ENCODE measurements around the gene FATE1. TPM values are rescaled to one million over a fixed set of nuclear protein-coding genes. Genes with fewer than 3 reads are reported as not detected.
"Not testable (repeated sequence)": the region's sequence is repeated elsewhere in the genome, so short reads cannot be mapped to it uniquely, and the experiment has no call there.

Gene FATE1, protein sequence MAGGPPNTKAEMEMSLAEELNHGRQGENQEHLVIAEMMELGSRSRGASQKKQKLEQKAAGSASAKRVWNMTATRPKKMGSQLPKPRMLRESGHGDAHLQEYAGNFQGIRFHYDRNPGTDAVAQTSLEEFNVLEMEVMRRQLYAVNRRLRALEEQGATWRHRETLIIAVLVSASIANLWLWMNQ
- total RNA-seq = not detected

DNA sequence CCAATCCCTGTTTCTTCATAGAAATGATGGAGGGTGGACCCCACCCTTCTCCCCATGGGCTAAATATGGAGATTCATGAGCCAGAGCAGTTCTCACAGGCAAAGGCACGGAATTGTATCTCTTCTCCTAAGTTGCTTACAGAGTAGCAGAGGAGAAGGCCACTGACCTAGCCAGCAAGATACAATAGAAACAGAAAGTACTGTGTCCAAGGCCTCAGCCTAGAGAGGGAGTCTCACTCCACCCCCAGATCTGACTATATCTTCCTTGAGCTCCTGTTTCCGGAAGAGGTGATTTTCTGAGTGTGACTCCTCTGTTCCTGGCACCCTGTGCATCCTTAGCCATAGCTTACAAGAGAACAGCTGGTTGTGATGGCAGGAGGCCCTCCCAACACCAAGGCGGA, at the start of gene FATE1:
Gene FATE1 (plus strand): TSS at position 284 of the 400 bp plus-strand sequence. CDS start 85 bp downstream, at position 369.
- no peak for DNase-seq (ENCODE audit: low spot score)

DNA sequence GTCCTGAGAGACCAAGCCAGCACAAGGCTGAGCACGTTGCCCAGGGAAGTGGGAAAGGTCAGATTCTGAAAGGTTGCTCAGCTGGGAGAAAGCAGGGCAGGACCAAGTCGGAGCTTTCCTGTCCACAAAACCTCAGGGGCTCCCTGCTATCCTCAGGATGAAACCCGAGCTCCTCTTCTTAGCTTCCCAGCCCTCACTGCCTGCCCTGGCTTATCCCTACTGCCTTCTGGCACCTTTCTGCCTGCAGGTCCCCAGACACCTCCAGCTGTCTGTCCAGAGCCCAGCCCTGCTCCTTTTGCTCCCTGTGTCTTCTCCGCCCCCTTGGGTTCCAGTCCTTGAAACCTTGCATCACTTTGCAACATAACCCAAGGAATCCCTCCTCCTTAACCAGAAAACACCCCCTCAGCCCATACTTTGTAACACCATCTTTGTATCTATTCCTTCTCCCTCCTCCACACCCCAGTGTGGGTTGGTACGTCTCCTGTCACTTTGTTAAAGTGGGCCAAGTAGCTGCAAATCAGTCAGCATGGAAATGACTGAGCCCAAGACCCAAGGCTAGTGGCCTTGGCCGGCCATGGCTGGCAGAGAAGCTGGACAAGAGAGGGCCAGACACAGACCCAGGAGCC, 40.6 kb upstream of the FATE1 start:
- DNase-seq (ENCODE audit: low spot score) = no peak

DNA sequence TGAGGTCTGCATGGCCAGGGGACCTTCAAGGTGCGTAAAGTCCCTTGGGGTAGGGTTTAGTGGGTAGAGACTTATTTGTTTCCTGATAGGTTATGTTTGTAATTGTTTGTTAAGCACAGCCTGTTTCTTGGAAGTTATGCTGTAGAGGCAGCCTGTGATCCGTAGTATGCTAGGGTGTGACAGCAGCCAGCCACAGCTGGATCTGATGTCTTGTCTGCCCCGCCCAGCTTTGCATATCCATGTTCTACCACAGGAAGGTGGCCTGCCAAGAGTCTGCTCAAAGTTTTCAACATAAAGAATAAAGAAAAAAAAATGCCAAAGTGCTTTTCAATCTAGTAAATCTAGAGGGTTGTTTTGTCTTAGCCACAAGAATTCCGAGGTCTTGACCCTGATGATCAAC, 39.6 kb upstream of the FATE1 start:
- DNase-seq (ENCODE audit: low spot score) = no peak

DNA sequence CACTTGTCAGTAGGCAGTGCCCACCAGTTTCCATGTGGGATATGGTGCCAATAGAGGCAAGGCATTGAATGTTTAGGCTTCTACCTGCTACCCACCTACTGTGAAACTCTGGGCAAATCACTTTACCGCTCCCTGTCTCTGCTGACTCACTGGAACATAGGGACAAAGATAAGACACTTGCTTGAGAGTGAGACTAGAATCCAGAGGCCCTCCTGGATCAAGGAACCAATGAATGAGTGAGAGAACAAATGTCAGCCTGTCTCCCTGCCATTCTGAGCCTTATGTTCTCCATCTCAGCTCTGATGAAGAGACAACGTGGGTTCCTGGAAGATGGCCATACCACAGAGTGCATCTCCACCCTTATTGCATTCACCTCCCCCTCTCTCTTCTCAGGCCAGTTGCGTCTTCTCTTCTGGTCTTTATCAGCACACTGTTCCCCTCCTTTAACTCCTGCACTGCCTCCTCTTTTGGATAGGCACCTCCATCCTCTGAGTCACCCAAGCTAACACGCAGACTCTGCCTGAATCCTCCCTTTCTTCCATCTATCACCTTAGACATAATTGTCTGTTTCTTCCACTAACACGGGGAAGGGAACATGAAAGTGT, 35.9 kb upstream of the FATE1 start:
- no peak for DNase-seq (ENCODE audit: low spot score)

DNA sequence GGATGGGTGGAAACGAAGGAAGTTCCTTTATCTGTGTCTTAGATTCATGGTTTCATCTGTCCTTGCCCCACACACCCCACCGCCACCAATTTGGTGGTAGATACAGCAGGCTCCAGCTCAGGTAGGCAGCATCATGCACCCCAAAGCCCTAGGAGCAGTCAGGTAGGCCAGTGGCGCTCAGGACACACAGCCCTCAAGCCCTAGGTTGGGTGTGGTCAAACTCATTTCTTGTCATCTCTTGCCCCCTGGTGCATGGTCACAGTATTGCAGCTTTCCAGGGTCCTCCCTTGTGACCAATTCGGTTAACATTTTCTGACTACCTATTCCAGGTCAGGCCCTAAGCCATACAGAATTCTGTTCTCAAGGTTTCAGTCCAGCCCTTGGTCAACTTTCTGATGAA, 35.0 kb upstream of the FATE1 start:
- DNase-seq (ENCODE audit: low spot score) = no peak

DNA sequence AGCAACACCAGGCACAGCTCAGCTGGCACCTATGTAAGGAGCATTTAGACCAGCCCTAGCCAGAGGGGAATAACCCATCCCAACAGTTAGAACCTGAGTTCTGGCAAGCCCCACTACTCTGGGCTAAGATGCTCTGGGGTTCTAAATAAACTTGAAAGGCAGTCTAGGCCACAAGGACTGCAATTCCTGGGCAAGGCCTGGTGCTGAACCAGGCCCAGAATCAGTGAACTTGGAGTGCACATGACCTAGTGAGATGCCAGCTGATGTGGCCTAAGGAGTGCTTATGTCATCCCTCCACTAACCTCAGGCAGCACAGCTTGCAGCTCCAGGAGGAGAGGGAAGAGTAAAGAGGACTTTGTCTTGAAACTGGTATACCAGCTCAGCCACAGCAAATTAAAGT, 28.2 kb upstream of the FATE1 start:
- no peak for DNase-seq (ENCODE audit: low spot score)

DNA sequence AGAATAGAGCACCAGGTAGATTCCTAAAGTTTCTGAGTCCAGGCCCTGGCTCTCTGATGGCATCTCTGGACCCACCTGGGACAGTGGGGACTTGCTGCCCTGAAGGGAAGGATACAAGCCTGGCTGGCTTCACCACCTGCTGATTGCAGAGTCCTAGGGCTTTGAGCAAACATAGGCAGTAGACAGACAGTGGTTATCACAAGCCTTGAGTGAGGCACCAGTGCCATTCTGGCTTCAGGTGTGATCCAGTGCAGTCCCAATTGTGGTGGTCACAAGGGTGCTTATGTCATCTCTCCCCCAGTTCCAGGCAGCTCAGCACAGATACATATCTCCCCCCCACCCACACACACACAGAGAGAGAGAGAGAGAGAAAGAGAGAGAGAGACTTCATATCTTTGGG, 27.1 kb upstream of the FATE1 start:
- peak; percentile 24 for DNase-seq (ENCODE audit: low spot score)

DNA sequence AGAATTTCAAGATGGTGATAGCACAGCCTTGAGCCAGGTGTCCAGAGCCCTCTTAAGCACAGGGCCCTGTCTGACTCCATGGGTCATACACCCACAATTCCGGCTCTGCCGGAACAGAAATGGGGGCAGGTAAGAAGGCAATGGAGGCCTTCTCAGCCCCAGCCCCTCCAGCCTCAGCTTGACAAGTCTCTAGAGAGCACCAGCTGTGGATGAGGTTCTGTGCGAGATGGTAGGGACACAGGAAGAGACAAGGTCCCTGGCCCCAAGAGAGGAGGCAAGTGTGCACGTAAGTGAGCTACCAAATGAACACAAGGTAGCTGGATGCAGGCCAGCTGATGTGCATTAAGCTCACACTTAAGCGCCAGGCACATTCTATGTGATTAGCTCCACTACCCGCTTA, 23.0 kb upstream of the FATE1 start:
- no peak for DNase-seq (ENCODE audit: low spot score)

DNA sequence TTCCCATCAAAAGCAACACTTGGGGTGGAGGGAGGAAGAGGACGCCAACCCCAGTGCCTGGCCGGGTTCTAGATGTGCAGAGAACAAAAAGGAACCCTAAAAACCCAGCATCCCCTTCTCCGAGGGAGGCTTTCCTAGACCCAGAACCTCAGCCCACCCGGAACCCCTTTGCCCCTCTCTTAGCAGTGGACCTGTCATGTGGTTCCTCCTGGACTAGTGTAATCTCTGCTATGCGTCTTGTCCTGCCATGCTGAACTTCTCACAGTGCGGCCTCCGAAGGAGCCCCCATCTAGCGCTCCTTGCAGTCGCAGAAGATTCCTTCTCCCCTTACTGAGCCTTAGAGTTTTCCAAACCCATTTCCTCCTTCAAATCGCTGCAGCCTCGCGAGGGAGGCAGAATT, 21.7 kb upstream of the FATE1 start:
- no peak for DNase-seq (ENCODE audit: low spot score)

DNA sequence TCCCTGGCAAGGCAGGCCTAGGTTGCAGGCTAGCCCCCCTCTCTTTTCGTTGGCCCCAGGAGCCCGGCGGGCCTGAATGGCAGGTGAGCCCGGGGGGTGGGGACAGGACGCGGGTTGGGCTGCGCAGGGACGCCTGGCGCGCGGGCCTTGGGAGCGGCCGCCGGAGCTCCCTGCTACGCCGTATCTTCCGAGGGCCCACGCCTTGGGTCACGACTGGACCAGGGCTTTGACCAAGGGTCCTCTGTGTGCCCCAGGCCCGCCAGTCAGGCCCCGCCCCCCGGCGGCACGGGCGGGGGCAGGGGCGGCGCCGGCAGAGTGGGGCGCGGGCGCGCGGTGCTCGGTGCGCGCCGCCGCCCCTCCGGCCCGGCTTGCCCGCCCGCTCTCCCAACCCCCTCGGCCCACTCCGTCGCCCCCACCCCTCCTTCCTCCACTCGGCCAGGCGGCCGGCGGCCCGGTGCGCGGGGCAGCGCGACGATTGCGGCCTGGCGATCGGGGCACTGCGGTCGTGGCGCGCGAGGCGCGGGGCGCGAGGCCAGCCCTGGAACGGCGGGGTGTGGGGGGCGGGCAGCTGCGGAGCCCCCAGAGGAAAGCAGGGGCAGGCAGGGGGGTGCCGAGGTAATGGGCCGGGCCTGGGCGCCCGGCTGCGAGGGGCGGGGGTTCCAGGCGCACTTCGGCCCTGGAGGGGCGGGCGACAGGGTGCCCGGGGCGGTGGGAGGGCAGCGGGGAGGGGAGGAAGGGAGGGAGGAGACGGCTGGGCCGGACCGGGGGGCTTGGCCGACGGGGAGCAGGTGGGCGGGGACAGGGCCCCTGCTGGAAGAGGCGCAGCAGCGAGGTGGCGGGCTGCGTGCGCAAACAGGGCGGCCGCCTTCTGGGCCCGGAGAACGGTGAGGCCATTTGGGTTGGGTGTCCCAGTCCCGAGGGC, 20.9 kb upstream of the FATE1 start, which contains the start of gene PRRG3:
Gene PRRG3 (plus strand): TSS at position 798 of the 922 bp plus-strand sequence. CDS start 3,357 bp downstream, outside the sequence.
- no peak for DNase-seq (ENCODE audit: low spot score)

DNA sequence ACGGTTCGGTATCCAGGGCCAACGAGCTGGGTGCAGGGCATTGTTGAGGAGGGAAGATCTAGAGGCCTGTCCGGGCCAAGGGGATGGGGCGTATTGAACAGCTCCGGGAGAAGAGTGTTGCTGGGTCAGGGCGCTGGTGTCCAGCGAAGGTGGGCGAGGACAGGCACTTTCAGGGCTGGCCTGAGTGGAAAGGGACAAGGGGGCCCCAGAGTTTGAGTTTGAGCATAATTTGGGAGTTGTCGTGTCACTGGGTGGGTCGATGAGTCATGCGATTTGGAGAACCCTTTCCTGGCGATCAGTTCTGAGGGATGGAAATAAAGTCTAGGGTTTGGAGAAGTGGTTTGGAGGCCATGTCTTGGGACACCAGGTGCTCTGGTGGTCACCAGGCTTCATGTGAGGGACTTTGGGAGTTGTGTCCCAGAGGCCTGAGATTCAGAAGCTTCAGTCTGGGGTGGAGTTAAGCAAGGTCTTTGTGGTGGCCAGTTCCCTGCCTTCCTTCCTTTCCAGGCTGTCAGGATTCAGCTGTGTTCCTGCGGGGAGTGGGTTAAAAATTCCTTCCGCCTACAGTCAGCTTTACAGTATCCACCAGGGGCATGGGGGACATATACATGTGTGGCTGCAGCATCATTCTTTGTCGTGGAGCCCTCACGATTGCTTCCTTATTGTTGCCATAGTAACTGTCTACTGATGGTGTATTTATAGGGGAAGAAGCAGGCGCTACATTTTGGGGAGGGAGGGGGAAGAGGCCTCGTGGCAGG, 20.1 kb upstream of the FATE1 start:
- no peak for DNase-seq (ENCODE audit: low spot score)

DNA sequence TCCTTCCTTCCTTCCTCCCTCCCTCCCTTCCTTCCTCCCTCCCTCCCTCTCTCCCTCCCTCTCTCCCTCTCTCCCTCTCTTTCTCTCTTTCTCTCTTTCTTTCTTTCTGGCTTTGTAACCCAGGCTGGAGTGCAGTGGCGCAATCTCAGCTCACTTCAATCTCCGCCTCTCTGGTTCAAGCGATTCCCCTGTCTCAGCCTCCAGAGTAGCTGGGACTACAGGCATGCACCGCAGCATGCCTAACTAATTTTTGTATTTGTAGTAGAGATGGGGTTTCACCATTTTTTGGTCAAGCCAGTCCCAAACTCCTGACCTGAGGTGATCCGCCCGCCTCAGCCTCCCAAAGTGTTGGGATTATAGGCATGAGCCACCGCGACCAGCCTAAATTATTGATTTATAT, 18.8 kb upstream of the FATE1 start:
- DNase-seq (ENCODE audit: low spot score) = not testable (repeated sequence)

DNA sequence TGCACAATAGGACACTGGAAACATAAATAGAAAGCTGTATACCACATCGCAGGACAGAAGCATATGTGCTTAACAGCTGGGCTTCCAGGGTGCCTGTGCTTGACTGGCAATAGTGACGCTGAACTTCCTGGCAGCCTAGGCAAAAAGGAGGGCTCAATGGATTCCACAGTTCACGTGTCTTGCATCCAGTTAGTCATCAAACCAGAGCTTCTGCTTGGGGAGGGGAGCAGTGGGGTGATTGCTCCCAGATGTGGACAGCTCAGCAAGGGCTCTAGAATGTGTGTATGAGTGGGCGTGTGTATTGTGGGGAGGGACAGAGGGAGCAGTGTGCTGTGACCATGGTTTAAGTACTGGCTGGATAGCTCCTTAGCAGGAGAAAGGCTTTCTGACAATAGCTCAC, 18.3 kb upstream of the FATE1 start:
- DNase-seq (ENCODE audit: low spot score) = no peak

DNA sequence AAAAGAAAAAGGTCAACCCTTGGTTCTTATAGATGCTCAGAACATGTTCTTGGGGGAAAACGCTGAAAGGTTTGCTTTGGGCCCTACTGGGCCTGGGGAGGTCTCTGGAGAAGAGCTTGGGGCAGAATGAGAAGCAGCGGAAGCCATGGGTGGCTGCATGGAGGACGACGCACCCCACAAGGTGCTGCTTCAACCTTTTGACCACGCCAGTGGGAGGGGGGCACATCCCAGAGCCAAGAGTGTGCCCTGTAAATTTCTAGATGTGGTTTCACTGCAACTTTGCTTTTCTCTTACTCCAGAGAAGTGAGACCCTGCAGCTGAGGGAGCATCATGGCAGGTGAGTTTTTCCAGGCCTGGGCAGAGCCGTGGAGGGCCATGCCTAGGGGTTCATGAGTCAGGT, 17.4 kb upstream of the FATE1 start:
- no peak for DNase-seq (ENCODE audit: low spot score)

DNA sequence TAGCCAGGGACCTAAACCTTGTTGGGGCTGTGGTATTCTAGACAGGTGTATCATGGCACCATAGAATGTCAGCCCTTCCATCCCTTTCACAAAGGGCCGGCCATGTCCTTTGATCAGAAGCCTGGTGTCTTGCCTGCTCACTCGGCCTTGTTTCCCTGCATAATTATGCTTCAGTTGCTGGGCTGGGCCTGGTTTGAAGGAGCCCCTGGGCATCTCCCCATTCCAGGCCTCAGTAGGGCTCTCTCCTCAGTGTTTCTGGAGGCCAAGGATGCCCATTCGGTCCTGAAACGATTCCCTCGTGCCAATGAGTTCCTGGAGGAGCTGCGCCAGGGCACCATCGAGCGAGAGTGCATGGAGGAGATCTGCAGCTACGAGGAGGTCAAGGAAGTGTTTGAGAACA, 16.1 kb upstream of the FATE1 start:
- no peak for DNase-seq (ENCODE audit: low spot score)

DNA sequence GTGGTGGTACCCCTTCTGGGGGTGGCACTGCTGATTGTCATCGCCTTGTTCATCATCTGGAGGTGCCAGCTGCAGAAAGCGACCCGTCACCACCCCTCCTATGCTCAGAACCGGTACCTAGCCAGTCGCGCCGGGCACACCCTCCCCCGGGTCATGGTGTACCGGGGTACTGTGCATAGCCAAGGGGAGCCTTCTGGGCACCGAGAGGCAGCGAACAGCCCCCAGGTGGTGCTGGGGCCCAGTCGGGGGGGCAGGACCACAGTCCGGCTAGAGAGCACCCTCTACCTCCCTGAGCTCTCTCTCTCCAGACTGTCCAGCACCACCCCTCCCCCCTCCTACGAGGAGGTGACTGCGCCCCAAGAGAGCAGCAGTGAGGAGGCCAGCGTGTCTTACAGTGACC, 15.3 kb upstream of the FATE1 start:
- no peak for DNase-seq (ENCODE audit: low spot score)

DNA sequence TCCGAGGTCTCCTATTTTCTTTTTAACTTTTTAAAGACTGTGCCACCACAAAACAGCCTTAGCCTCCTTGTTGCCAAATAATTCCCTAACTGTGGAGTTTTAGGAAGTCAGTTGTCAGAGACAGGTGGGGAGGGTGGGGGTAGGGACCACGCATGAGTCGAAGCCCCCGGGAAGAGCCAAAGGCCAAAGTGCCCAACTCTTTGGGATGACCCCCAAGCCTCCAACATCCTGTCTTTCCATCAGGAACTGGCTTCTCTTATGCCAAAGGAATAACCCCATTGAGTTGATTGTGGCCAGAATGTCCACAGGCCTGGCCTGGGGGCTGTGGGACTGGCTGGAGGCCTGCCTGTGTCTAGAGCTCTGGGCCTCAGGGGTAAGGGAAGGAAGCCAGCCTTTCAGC, 14.8 kb upstream of the FATE1 start:
- DNase-seq (ENCODE audit: low spot score) = no peak

DNA sequence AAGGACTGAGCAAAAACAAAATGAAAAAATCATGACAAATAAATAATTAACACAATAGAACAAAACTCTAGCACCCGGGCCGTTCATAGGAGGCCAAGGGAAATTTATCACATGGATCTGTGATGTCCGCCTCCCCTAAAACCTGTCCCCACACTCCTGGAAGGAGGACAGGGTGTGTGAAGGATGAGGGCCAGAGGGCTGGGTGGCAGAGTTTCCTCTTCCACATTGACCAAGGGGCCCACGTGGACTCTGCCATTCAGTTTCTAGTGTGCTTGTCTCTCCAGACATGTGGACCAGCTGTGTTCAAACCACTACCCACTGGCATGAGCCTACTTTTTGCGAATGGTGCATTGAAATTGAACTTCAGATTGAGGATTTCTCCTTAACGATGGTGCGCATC, 14.3 kb upstream of the FATE1 start:
- no peak for DNase-seq (ENCODE audit: low spot score)

DNA sequence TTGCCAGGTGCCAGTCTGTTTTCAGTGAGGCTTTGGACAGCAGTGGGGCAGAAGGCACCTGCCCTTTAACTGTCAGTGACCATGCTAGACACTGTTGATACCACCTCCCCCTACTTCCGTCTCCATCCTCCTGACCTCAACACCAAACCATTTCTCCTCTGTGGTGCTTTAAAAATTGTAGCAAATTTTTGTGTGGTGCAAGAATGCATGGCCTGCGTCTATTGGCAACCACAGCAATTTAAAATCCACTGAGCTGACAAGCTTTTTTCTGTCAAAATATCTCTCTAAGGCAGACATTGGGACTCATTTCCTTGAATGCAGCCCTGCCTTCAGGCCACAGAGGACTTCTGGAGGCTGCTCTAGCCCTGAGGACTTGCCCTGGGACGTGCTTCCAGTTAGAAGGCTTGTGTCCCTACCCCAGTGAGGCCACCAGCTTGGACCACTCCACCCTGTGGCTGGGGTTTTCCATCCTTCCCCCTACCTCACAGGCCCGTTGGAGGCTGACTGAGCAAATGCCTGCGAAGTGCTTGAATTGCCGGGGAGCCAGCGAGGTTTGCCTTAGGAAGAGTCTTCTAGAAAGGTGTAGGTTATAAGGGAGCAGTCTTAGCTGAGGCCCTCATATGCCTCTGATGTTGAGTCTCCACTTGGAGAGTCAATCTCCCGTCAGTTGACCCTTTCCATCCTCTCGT, 13.7 kb upstream of the FATE1 start:
- DNase-seq (ENCODE audit: low spot score) = no peak

DNA sequence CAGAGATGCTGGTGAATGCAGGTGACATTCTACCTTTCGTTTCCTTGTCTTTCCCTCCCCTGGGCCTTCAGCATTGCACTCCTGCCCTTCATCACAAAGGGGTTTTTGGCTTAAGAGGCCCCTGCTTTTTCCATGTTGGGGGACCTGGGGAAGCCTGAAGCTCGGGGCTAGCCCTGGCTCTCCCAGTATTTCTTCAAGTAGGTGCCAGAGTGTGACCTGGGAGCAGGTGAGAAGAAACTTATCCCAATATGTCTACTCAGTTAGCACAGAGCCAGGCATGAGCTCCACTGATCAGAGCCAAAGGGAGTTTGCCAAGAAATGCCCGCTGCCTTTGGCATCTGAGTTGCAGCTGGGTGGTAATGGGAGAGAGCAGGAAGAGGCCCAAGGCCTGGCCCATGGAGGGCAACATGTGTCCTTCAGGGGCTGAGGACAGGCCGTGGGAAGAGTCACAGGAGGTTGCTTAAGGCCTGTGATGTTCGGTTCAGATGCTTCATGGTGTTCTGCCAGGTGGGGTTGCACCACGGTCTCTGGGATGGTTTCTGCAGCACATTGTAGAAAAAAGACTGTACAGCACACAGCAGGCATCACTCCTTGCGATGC, 13.0 kb upstream of the FATE1 start:
- no peak for DNase-seq (ENCODE audit: low spot score)

DNA sequence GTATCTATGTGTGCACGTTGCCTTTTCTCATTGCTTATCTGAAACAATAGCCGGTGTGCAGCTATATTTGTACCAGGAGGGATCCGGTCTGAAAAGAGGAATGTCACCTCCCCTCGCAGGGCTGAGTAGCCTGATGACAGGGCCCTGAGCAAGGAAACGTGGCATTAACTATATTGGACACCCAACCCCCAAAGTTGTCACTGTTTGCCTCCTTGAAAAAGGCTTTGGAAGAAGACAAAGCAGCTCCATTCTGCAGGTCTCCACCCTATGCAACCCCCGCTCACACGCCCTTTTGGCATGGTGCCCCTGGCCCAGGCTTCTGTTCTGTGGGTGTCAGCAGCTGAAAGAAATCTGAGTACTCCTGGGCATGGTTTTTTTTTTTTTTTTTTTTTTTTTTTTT, 12.3 kb upstream of the FATE1 start:
- DNase-seq (ENCODE audit: low spot score) = no peak
